LNCaP clone FGC (cell line): Measurements from ENCODE around the gene GALNT1.

Source experiments
- DNase-seq: peaks from one replicate; pipeline ENCODE4 v3.0.0-alpha.2; 2011; ENCODE audit warnings: low read depth
- H3K4me3 ChIP-seq: 2 replicates; pipeline ENCODE4 v1.5.1; 2011; ENCODE audit warnings: mild to moderate bottlenecking, low read depth, low read length, control low read depth
- TF ChIP-seq, protein P1 (sequence below): IDR thresholded peaks from 2 replicates; pipeline ENCODE4 v1.5.1; 2012; ENCODE audit warnings: mild to moderate bottlenecking; ENCODE audit not compliant: control insufficient read depth, insufficient read depth; ENCODE audit errors: extremely low read depth

The GALNT1 gene

DNA sequence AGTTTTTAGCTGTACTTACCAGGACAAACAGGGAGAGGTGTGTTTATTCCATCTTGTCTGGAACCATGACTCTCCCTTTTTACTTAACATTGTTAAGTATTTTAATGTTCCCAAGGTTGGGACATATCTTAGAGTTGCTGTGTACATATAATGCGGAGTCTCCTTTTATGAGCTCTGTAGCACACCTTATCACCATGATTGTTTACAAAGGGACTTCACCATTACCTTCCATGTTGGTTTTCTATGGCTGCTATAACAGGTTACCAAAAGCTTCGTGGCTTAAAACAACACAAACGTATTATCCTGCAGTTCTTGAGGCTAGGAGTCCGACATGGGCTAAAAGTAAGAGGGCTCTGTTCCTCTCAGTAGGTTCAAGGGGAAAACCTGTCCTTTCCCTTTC, 164.3 kb downstream of the GALNT1 start:
- no peak overlapping the region for H3K4me3 ChIP-seq
- TF ChIP-seq, protein P1, sequence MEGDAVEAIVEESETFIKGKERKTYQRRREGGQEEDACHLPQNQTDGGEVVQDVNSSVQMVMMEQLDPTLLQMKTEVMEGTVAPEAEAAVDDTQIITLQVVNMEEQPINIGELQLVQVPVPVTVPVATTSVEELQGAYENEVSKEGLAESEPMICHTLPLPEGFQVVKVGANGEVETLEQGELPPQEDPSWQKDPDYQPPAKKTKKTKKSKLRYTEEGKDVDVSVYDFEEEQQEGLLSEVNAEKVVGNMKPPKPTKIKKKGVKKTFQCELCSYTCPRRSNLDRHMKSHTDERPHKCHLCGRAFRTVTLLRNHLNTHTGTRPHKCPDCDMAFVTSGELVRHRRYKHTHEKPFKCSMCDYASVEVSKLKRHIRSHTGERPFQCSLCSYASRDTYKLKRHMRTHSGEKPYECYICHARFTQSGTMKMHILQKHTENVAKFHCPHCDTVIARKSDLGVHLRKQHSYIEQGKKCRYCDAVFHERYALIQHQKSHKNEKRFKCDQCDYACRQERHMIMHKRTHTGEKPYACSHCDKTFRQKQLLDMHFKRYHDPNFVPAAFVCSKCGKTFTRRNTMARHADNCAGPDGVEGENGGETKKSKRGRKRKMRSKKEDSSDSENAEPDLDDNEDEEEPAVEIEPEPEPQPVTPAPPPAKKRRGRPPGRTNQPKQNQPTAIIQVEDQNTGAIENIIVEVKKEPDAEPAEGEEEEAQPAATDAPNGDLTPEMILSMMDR = no peak
- no peak for DNase-seq

DNA sequence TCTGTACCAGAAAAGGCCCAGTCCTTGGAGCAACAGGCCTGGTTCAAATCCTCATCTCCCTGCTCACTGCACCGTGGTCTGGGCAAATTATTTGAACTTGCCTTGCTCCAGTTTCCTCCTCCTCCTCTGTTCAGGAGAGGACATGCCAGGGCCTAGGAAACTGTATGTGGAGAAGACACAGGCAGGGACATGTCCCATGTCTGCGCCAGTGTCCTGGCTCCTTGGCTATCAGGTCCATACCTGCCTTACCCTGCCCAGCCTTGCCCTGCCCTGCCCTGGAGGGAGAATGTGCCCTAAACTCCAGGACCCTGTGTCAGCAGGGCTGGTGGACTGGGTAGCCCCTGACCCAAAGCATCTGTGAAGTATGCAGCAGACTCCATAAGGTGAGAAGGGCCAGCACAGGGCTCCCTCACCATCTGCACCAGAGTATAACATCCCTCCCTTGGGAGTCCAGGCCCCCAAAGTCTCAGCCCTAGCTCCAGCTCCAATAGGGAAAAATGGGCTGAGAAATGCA, 165.3 kb downstream of the GALNT1 start:
- H3K4me3 ChIP-seq = no peak overlapping the region
- no peak for DNase-seq

GRCh38 chr18:35747894-35748472, 166.4 kb downstream of the GALNT1 start:
- no peak overlapping the region for H3K4me3 ChIP-seq
- DNase-seq = no peak
- TF ChIP-seq, protein P1 = no peak

More for the DNA sequence above, 165.3 kb downstream of the GALNT1 start:
- TF ChIP-seq, protein P1 = no peak

GRCh38 chr18:35749701-35750100, 168.2 kb downstream of the GALNT1 start:
- TF ChIP-seq, protein P1 = no peak
- no peak for DNase-seq
- no peak overlapping the region for H3K4me3 ChIP-seq

- no peak overlapping the region for H3K4me3 ChIP-seq
- DNase-seq = no peak
- TF ChIP-seq, protein P1 = no peak
Observed at GRCh38 chr18:35750929-35751328, 169.4 kb downstream of the GALNT1 start.

DNA sequence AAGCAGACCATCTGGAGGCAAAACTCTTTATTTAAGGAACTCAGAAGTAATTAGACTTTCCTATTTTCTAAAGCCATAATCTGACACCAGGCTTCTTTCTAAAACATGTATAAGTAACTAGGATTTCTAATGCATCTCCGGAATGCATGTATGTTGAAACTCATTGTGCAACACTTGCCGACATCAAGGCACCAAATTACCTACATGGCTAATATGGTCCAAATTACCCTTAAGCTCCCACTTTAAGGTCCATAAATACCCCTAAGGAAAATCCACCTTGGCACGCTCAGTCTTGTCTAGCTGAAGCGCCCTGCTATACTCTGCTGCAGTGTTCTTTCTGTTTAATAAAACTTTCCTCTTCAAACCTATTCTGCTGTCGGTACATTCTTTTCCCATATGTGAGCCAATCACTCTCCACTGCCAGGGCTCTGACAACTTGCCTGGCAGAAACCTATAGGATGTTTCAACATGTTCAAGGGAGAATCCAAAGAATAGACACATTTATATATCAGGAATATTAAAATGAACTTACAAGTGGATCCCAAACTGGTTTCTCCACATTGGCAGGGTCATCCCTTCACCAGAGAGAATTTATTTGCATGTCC, 171.9 kb downstream of the GALNT1 start:
- DNase-seq = no peak
- no peak overlapping the region for H3K4me3 ChIP-seq
- TF ChIP-seq, protein P1 = no peak
